Activated CD4-positive, alpha-beta memory T cell treated with anti-CD3 and anti-CD28 coated beads for 36 hours (primary cell): ENCODE data around the gene OCIAD2. TPM values are rescaled to one million over a fixed set of nuclear protein-coding genes. Genes with fewer than 3 reads are reported as not detected.

ENCODE experiments used
- CTCF ChIA-PET: fragments of 350-600 bp; sonication (Branson Sonifier 250); formaldehyde crosslinking; loops from one replicate; lab custom pipeline; 2021; ENCODE audit warnings: antibody characterized with exemption, inconsistent platforms; lab: Charles Lee
- POLR2A ChIA-PET: fragments of 350-600 bp; sonication (Branson Sonifier 250); formaldehyde crosslinking; loops from one replicate; lab custom pipeline; 2021; ENCODE audit warnings: antibody characterized with exemption; lab: Charles Lee
- DNase-seq: peaks from one replicate; pipeline ENCODE4 v3.0.0-alpha.2; 2020
- H3K27ac Mint-ChIP-seq: one replicate; pipeline ENCODE4 v1.8.0; 2021; ENCODE audit warnings: mixed read lengths
- H3K27me3 Mint-ChIP-seq: one replicate; pipeline ENCODE4 v1.8.0; 2021; ENCODE audit warnings: mixed read lengths
- H3K36me3 Mint-ChIP-seq: one replicate; pipeline ENCODE4 v1.8.0; 2021; ENCODE audit warnings: mixed read lengths
- H3K4me1 Mint-ChIP-seq: one replicate; pipeline ENCODE4 v1.8.0; 2021; ENCODE audit warnings: low read depth, mixed read lengths
- H3K4me3 Mint-ChIP-seq: one replicate; pipeline ENCODE4 v1.8.0; 2021; ENCODE audit warnings: mild to moderate bottlenecking, mixed read lengths
- H3K9me3 Mint-ChIP-seq: one replicate; pipeline ENCODE4 v1.8.0; 2021; ENCODE audit warnings: mixed read lengths
- intact Hi-C: fragments of 100-400 bp; cut with micrococcal nuclease; formaldehyde crosslinking; loops from one replicate; pipeline ENCODE4 v1.15.1; 2023
- total RNA-seq, 2 experiments: library from RNA; stranded (reverse); gene quantifications; one replicate each; pipeline ENCODE4 v1.2.3, GENCODE V29; 2021

Gene OCIAD2
- 10 to 100 TPM; 54.2 to 71.6 TPM for total RNA-seq

GRCh38 chr4:48906206-48907173 lies at the start of gene OCIAD2:
OCIAD2 (minus strand) TSS chr4:48906774; CDS start chr4:48904549, 2,225 bp downstream.
- peak; percentile 90 for DNase-seq
- intact Hi-C loops = loop anchor here (1.0 to 5.0 kb wide), 5 partner anchors 75 to 634 kb away; partner anchors contain the start of genes OCIAD1 and SLAIN2
- Mint-ChIP-seq H3K4me1 (peaks cover 46% of the 10 kb centered on the region), H3K36me3 (peaks cover 14% of the 10 kb centered on the region), H3K4me3 (peak within 1 kb of the TSS; percentile 84), H3K27me3 (no peaks in the 10 kb centered on the region), H3K9me3 (no peaks in the 10 kb centered on the region), H3K27ac (peak within 1 kb of the TSS; percentile 88)
- ChIA-PET CTCF (interaction anchor here (0.8 to 1.6 kb wide), 8 partner anchors 9 to 347 kb away, joined by 3 to 6 read pairs (median 3); no protein-coding TSS in a partner anchor), POLR2A (interaction anchor here (1.3 to 1.6 kb wide), 2 partner anchors 25 to 76 kb away, joined by 3 to 5 read pairs; partner anchors contain the start of gene OCIAD1)

- intact Hi-C loops = no loop called here
- Mint-ChIP-seq H3K4me1 (no peaks in the 10 kb centered on the region), H3K9me3 (peaks cover 6% of the 10 kb centered on the region), H3K27ac (no peak overlapping the region), H3K4me3 (no peak overlapping the region), H3K27me3 (no peaks in the 10 kb centered on the region), H3K36me3 (peaks cover 2% of the 10 kb centered on the region)
- CTCF ChIA-PET = interaction anchor here (0.5 kb wide), 1 partner anchor 320 kb away, joined by 4 read pairs; no protein-coding TSS in a partner anchor
- POLR2A ChIA-PET = no interaction called here
- DNase-seq = no peak
Measured at GRCh38 chr4:48954314-48954713, 47.7 kb upstream of the OCIAD2 start.

GRCh38 chr4:48949518-48950219 lies 43.1 kb upstream of the OCIAD2 start:
- H3K4me3 Mint-ChIP-seq = no peak overlapping the region
- CTCF ChIA-PET = no interaction called here
- intact Hi-C loops = loop anchor here (10.0 kb wide), 1 partner anchor 245 kb away; no protein-coding TSS in a partner anchor
- H3K27me3 Mint-ChIP-seq = no peaks in the 10 kb centered on the region
- no peak overlapping the region for H3K27ac Mint-ChIP-seq
- peaks cover 6% of the 10 kb centered on the region for H3K9me3 Mint-ChIP-seq
- H3K36me3 Mint-ChIP-seq = peaks cover 2% of the 10 kb centered on the region
- no peak for DNase-seq
- POLR2A ChIA-PET = no interaction called here
- H3K4me1 Mint-ChIP-seq = peaks cover 4% of the 10 kb centered on the region

GRCh38 chr4:48949086-48949485 lies 42.5 kb upstream of the OCIAD2 start:
- H3K27ac Mint-ChIP-seq = no peak overlapping the region
- intact Hi-C loops = loop anchor here (10.0 kb wide), 1 partner anchor 244 kb away; no protein-coding TSS in a partner anchor
- ChIA-PET POLR2A (interaction anchor here (0.6 kb wide), 1 partner anchor 196 kb away, joined by 3 read pairs; no protein-coding TSS in a partner anchor), CTCF (interaction anchor here (0.5 kb wide), 1 partner anchor 45 kb away, joined by 3 read pairs; no protein-coding TSS in a partner anchor)
- H3K36me3 Mint-ChIP-seq = peaks cover 2% of the 10 kb centered on the region
- DNase-seq = no peak
- peaks cover 2% of the 10 kb centered on the region for H3K27me3 Mint-ChIP-seq
- peaks cover 6% of the 10 kb centered on the region for H3K9me3 Mint-ChIP-seq
- peaks cover 9% of the 10 kb centered on the region for H3K4me1 Mint-ChIP-seq
- no peak overlapping the region for H3K4me3 Mint-ChIP-seq

GRCh38 chr4:48947731-48948130 lies 41.2 kb upstream of the OCIAD2 start:
- no peak for DNase-seq
- H3K27me3 Mint-ChIP-seq = peaks cover 2% of the 10 kb centered on the region
- POLR2A ChIA-PET = no interaction called here
- intact Hi-C loops = loop anchor here (10.0 kb wide), 1 partner anchor 243 kb away; no protein-coding TSS in a partner anchor
- H3K36me3 Mint-ChIP-seq = peaks cover 2% of the 10 kb centered on the region
- CTCF ChIA-PET = no interaction called here
- no peak overlapping the region for H3K27ac Mint-ChIP-seq
- peaks cover 9% of the 10 kb centered on the region for H3K4me1 Mint-ChIP-seq
- H3K9me3 Mint-ChIP-seq = peaks cover 6% of the 10 kb centered on the region
- H3K4me3 Mint-ChIP-seq = no peak overlapping the region

GRCh38 chr4:48945981-48946380 lies 39.4 kb upstream of the OCIAD2 start:
- ChIA-PET CTCF (no interaction called here), POLR2A (no interaction called here)
- no peak overlapping the region for H3K27ac Mint-ChIP-seq

GRCh38 chr4:48944756-48945241 lies 38.2 kb upstream of the OCIAD2 start:
- ChIA-PET POLR2A (interaction anchor here (0.8 to 1.1 kb wide), 2 partner anchors 164 to 166 kb away, joined by 3 to 4 read pairs; no protein-coding TSS in a partner anchor), CTCF (interaction anchor here (0.5 to 2.1 kb wide), 24 partner anchors 8 to 1325 kb away, joined by 3 to 15 read pairs (median 4); partner anchors contain the start of genes OCIAD1 and OCIAD2)
- Mint-ChIP-seq H3K9me3 (no peaks in the 10 kb centered on the region), H3K36me3 (no peaks in the 10 kb centered on the region), H3K4me1 (peaks cover 9% of the 10 kb centered on the region), H3K27me3 (peaks cover 2% of the 10 kb centered on the region), H3K4me3 (no peak overlapping the region), H3K27ac (no peak overlapping the region)
- DNase-seq = peak; percentile 65
- intact Hi-C loops = loop anchor here (2.0 to 10.0 kb wide), 2 partner anchors 36 to 240 kb away; no protein-coding TSS in a partner anchor

More at GRCh38 chr4:48945981-48946380, 39.4 kb upstream of the OCIAD2 start:
- peaks cover 9% of the 10 kb centered on the region for H3K4me1 Mint-ChIP-seq
- DNase-seq = no peak
- H3K36me3 Mint-ChIP-seq = no peaks in the 10 kb centered on the region
- no peaks in the 10 kb centered on the region for H3K9me3 Mint-ChIP-seq
- intact Hi-C loops = loop anchor here (2.0 to 10.0 kb wide), 2 partner anchors 37 to 241 kb away; no protein-coding TSS in a partner anchor
- H3K27me3 Mint-ChIP-seq = peaks cover 2% of the 10 kb centered on the region
- no peak overlapping the region for H3K4me3 Mint-ChIP-seq

GRCh38 chr4:48944252-48944651 lies 37.7 kb upstream of the OCIAD2 start:
- Mint-ChIP-seq H3K4me3 (no peak overlapping the region), H3K36me3 (no peaks in the 10 kb centered on the region), H3K27ac (no peak overlapping the region), H3K4me1 (peaks cover 9% of the 10 kb centered on the region), H3K9me3 (no peaks in the 10 kb centered on the region), H3K27me3 (peaks cover 2% of the 10 kb centered on the region)
- intact Hi-C loops = loop anchor here (2.0 to 10.0 kb wide), 2 partner anchors 35 to 239 kb away; no protein-coding TSS in a partner anchor
- no peak for DNase-seq
- ChIA-PET CTCF (interaction anchor here (0.5 to 2.1 kb wide), 19 partner anchors 10 to 1325 kb away, joined by 3 to 15 read pairs (median 4); partner anchors contain the start of genes OCIAD1 and OCIAD2), POLR2A (interaction anchor here (1.1 kb wide), 1 partner anchor 163 kb away, joined by 4 read pairs; no protein-coding TSS in a partner anchor)

GRCh38 chr4:48943387-48943786 lies 36.8 kb upstream of the OCIAD2 start:
- Mint-ChIP-seq H3K4me3 (no peak overlapping the region), H3K36me3 (no peaks in the 10 kb centered on the region), H3K4me1 (peaks cover 9% of the 10 kb centered on the region), H3K9me3 (no peaks in the 10 kb centered on the region), H3K27me3 (peaks cover 2% of the 10 kb centered on the region), H3K27ac (no peak overlapping the region)
- intact Hi-C loops = loop anchor here (10.0 kb wide), 1 partner anchor 239 kb away; no protein-coding TSS in a partner anchor
- ChIA-PET POLR2A (no interaction called here), CTCF (interaction anchor here (0.7 to 2.1 kb wide), 4 partner anchors 18 to 365 kb away, joined by 3 to 15 read pairs (median 5); no protein-coding TSS in a partner anchor)
- DNase-seq = no peak

GRCh38 chr4:48939785-48940184 lies 33.2 kb upstream of the OCIAD2 start:
- CTCF ChIA-PET = no interaction called here
- POLR2A ChIA-PET = no interaction called here

GRCh38 chr4:48938831-48939230 lies 32.3 kb upstream of the OCIAD2 start:
- CTCF ChIA-PET = no interaction called here
- H3K4me3 Mint-ChIP-seq = no peak overlapping the region
- no peak overlapping the region for H3K27ac Mint-ChIP-seq
- no peaks in the 10 kb centered on the region for H3K36me3 Mint-ChIP-seq
- H3K4me1 Mint-ChIP-seq = no peaks in the 10 kb centered on the region
- no peak for DNase-seq
- H3K9me3 Mint-ChIP-seq = peaks cover 4% of the 10 kb centered on the region
- intact Hi-C loops = no loop called here
- POLR2A ChIA-PET = no interaction called here
- H3K27me3 Mint-ChIP-seq = no peaks in the 10 kb centered on the region

More at GRCh38 chr4:48939785-48940184, 33.2 kb upstream of the OCIAD2 start:
- Mint-ChIP-seq H3K27ac (no peak overlapping the region), H3K9me3 (peaks cover 4% of the 10 kb centered on the region), H3K27me3 (peaks cover 2% of the 10 kb centered on the region), H3K4me1 (peaks cover 6% of the 10 kb centered on the region), H3K36me3 (no peaks in the 10 kb centered on the region), H3K4me3 (no peak overlapping the region)
- no peak for DNase-seq
- intact Hi-C loops = loop anchor here (10.0 kb wide), 1 partner anchor 235 kb away; no protein-coding TSS in a partner anchor
